Measurements from ENCODE around the gene RGSL1.

- TF ChIP-seq CTCF (conservative IDR thresholded peaks at IDR 0.05; ENCODE audit: low read depth, low read length) (no peak), EZH2 (IDR thresholded peaks at IDR 0.05; ENCODE audit: borderline replicate concordance, low read depth, low read length, poor library complexity, severe bottlenecking) (no peak)
Measured at GRCh38 chr1:182473556-182473955, 23.6 kb downstream of the RGSL1 start.
